ENCODE data around the gene SPNS2. TPM values are rescaled to one million over a fixed set of nuclear protein-coding genes. Genes with fewer than 3 reads are reported as not detected.

SPNS2 gene
- total and polyA plus RNA-seq, 10 of the 15 experiments (the other 5 are each of a cell fraction or from before 2014, with no cell fraction given), result 0.04 to 1.1 (median 0.23) TPM; not detected in 2

DNA sequence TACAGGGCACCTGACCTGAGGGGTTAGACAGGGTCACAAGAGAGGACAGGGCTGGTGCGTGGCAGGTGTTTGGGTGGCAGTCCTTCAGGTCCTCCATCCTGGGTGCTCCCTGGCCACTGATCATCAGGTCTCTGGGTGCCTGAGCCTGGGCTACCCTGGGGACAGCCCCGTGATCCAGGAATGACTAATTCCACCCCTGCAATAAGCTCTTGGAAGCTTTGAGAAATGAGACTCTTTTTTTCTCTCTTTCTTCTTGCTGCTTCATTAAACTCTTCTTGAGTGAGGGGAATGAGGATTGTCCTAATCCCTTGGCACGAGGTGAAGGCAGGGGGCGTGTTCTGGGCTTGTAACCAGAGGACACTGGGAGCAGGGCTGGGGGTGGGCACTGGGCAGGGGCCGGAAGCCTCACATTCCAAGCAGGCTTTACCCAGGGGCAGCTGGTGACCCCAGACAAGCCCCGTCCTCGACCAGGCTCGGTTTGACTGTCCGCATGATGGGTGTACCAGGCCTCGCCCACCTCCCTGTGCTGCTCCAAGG is 21.4 kb upstream of the SPNS2 start:
- 34% methylated on average over 10 of the region's 10 CpGs for WGBS (ENCODE audit: insufficient coverage, insufficient replicate concordance, low lambda C conversion rate, missing lambda C conversion rate)
- H4K20me1 ChIP-seq (ENCODE audit: control insufficient read depth, insufficient read depth), result no peaks in the 10 kb centered on the region
- SMC1A ChIA-PET (ENCODE audit: uncharacterized antibody, unreplicated experiment), result no interaction called here
- ATAC-seq (no peak), FAIRE-seq (no peak), DNase-seq (ENCODE audit: low read depth, low spot score) (no peak)
- no peaks in the 10 kb centered on the region for H3K79me2 ChIP-seq (ENCODE audit: control insufficient read depth, insufficient read depth, low read length)
- no peak overlapping the region for H3K4me2 ChIP-seq (ENCODE audit: control insufficient read depth, insufficient read depth)
- H3K4me3 ChIP-seq, result no peak overlapping the region
- H3K9ac ChIP-seq (ENCODE audit: control insufficient read depth, insufficient read depth, low read length), result no peak overlapping the region
- no peaks in the 10 kb centered on the region for H3K9me3 ChIP-seq (replicated peaks; ENCODE audit: control insufficient read depth, insufficient read depth, low read length)
- intact Hi-C loops (cut with micrococcal nuclease; ENCODE audit: unreplicated experiment), result no loop called here
- H3K27ac ChIP-seq (ENCODE audit: control insufficient read depth, insufficient read depth), result no peak overlapping the region
- H2AFZ ChIP-seq (ENCODE audit: control insufficient read depth, low read depth, low read length), result no peak overlapping the region
- POLR2A ChIA-PET, result no interaction called here
- CTCF ChIA-PET, result interaction anchor here (0.7 kb wide), 1 partner anchor 187 kb away, joined by 3 read pairs; no protein-coding TSS in a partner anchor
- peaks cover 0 to under 1% of the 10 kb centered on the region in 2 experiments; a peak in 3 of 4 replicates for H3K27me3 ChIP-seq (replicated peaks in 1 of 2; ENCODE audit: control insufficient read depth in 2 of 2, insufficient read depth in 2 of 2, low read length in 1 of 2)
- BruUV-seq (replicated peaks), result no TSS peak
- in situ Hi-C loops (cut with MboI), result no loop called here
- H3K36me3 ChIP-seq (ENCODE audit: control insufficient read depth in 2 of 2, insufficient read depth in 2 of 2, low read length in 1 of 2), result no peaks in the 10 kb centered on the region
- RAD21 ChIA-PET (ENCODE audit: unreplicated experiment), result no interaction called here
- H3K4me1 ChIP-seq (ENCODE audit: control insufficient read depth, insufficient read depth, low read length), result peaks cover 8% of the 10 kb centered on the region
- TF ChIP-seq, protein P1, sequence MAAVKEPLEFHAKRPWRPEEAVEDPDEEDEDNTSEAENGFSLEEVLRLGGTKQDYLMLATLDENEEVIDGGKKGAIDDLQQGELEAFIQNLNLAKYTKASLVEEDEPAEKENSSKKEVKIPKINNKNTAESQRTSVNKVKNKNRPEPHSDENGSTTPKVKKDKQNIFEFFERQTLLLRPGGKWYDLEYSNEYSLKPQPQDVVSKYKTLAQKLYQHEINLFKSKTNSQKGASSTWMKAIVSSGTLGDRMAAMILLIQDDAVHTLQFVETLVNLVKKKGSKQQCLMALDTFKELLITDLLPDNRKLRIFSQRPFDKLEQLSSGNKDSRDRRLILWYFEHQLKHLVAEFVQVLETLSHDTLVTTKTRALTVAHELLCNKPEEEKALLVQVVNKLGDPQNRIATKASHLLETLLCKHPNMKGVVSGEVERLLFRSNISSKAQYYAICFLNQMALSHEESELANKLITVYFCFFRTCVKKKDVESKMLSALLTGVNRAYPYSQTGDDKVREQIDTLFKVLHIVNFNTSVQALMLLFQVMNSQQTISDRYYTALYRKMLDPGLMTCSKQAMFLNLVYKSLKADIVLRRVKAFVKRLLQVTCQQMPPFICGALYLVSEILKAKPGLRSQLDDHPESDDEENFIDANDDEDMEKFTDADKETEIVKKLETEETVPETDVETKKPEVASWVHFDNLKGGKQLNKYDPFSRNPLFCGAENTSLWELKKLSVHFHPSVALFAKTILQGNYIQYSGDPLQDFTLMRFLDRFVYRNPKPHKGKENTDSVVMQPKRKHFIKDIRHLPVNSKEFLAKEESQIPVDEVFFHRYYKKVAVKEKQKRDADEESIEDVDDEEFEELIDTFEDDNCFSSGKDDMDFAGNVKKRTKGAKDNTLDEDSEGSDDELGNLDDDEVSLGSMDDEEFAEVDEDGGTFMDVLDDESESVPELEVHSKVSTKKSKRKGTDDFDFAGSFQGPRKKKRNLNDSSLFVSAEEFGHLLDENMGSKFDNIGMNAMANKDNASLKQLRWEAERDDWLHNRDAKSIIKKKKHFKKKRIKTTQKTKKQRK (IDR thresholded peaks at IDR 0.05; ENCODE audit: low read depth, low read length), result no peak
- TF ChIP-seq SMAD1 (IDR thresholded peaks at IDR 0.05; ENCODE audit: low read depth, partially characterized antibody) (no peak), EP300 (IDR thresholded peaks at IDR 0.05; ENCODE audit: borderline replicate concordance in 1 of 2, control insufficient read depth in 1 of 2, low read depth in 2 of 2, low read length in 2 of 2) (no peak), IKZF2 (IDR thresholded peaks at IDR 0.05) (no peak), SUZ12 (IDR thresholded peaks at IDR 0.05; ENCODE audit: unreplicated experiment) (no peak), YY1 (IDR thresholded peaks at IDR 0.05; ENCODE audit: low read depth, low read length) (no peak), ZNF207 (IDR thresholded peaks at IDR 0.05; ENCODE audit: borderline replicate concordance) (no peak), CREM (IDR thresholded peaks at IDR 0.05; ENCODE audit: low read depth) (no peak), NR2C1 (IDR thresholded peaks at IDR 0.05) (no peak), CBFB (IDR thresholded peaks at IDR 0.05; ENCODE audit: low read depth) (no peak), MEF2B (IDR thresholded peaks at IDR 0.05; ENCODE audit: partially characterized antibody, poor library complexity, severe bottlenecking) (no peak)
- TF ChIP-seq, protein P2, sequence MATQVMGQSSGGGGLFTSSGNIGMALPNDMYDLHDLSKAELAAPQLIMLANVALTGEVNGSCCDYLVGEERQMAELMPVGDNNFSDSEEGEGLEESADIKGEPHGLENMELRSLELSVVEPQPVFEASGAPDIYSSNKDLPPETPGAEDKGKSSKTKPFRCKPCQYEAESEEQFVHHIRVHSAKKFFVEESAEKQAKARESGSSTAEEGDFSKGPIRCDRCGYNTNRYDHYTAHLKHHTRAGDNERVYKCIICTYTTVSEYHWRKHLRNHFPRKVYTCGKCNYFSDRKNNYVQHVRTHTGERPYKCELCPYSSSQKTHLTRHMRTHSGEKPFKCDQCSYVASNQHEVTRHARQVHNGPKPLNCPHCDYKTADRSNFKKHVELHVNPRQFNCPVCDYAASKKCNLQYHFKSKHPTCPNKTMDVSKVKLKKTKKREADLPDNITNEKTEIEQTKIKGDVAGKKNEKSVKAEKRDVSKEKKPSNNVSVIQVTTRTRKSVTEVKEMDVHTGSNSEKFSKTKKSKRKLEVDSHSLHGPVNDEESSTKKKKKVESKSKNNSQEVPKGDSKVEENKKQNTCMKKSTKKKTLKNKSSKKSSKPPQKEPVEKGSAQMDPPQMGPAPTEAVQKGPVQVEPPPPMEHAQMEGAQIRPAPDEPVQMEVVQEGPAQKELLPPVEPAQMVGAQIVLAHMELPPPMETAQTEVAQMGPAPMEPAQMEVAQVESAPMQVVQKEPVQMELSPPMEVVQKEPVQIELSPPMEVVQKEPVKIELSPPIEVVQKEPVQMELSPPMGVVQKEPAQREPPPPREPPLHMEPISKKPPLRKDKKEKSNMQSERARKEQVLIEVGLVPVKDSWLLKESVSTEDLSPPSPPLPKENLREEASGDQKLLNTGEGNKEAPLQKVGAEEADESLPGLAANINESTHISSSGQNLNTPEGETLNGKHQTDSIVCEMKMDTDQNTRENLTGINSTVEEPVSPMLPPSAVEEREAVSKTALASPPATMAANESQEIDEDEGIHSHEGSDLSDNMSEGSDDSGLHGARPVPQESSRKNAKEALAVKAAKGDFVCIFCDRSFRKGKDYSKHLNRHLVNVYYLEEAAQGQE (IDR thresholded peaks at IDR 0.05; ENCODE audit: low read depth, low read length), result no peak
- TF ChIP-seq, protein P3, sequence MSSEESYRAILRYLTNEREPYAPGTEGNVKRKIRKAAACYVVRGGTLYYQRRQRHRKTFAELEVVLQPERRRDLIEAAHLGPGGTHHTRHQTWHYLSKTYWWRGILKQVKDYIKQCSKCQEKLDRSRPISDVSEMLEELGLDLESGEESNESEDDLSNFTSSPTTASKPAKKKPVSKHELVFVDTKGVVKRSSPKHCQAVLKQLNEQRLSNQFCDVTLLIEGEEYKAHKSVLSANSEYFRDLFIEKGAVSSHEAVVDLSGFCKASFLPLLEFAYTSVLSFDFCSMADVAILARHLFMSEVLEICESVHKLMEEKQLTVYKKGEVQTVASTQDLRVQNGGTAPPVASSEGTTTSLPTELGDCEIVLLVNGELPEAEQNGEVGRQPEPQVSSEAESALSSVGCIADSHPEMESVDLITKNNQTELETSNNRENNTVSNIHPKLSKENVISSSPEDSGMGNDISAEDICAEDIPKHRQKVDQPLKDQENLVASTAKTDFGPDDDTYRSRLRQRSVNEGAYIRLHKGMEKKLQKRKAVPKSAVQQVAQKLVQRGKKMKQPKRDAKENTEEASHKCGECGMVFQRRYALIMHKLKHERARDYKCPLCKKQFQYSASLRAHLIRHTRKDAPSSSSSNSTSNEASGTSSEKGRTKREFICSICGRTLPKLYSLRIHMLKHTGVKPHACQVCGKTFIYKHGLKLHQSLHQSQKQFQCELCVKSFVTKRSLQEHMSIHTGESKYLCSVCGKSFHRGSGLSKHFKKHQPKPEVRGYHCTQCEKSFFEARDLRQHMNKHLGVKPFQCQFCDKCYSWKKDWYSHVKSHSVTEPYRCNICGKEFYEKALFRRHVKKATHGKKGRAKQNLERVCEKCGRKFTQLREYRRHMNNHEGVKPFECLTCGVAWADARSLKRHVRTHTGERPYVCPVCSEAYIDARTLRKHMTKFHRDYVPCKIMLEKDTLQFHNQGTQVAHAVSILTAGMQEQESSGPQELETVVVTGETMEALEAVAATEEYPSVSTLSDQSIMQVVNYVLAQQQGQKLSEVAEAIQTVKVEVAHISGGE (CRISPR knock-in tag; IDR thresholded peaks at IDR 0.05), result no peak
